CD4-positive, alpha-beta T cell (primary cell): ENCODE measurements around the gene CFAP43. TPM values are rescaled to one million over a fixed set of nuclear protein-coding genes. Genes with fewer than 3 reads are reported as not detected.

Source experiments
- ATAC-seq: fragments of 200-7000 bp; cut with Tn5 transposase; one replicate; pipeline ENCODE4 v1.10.0; 2022; ENCODE audit warnings: mild to moderate bottlenecking; ENCODE audit not compliant: poor library complexity
- CTCF ChIA-PET: fragments of 350-600 bp; sonication (Branson Sonifier 250); formaldehyde crosslinking; loops from one replicate; lab custom pipeline; 2021; ENCODE audit warnings: antibody characterized with exemption, inconsistent platforms; lab: Charles Lee
- POLR2A ChIA-PET: fragments of 350-600 bp; sonication (Branson Sonifier 250); formaldehyde crosslinking; loops from one replicate; lab custom pipeline; 2021; ENCODE audit warnings: antibody characterized with exemption, inconsistent platforms; lab: Charles Lee
- DNase-seq, 14 experiments: peaks; one replicate each; pipeline ENCODE4 v3.0.0-alpha.2; 2013 to 2020; ENCODE audit warnings: mixed read lengths in 2 of 14
- H3K27ac ChIP-seq, 2 donors: one replicate each; pipeline versions ENCODE4 v1.5.1 to v1.7.0; 2013; ENCODE audit warnings: low read length in 2 of 2, low read depth in 1 of 2, mild to moderate bottlenecking in 1 of 2
- H3K27me3 ChIP-seq, 2 experiments: 1 replicate in 1 of 2; 2 replicates in 1 of 2; pipeline versions ENCODE4 v1.6.1 to v1.7.0; 2013; ENCODE audit warnings: low read length in 2 of 2, control low read depth in 1 of 2, mild to moderate bottlenecking in 1 of 2, moderate library complexity in 1 of 2; ENCODE audit not compliant: insufficient read depth in 2 of 2, control insufficient read depth in 1 of 2
- H3K36me3 ChIP-seq: one replicate; pipeline ENCODE4 v1.6.1; 2013; ENCODE audit warnings: low read length, control low read depth; ENCODE audit not compliant: insufficient read depth
- H3K4me1 ChIP-seq: one replicate; pipeline ENCODE4 v1.6.1; 2013; ENCODE audit warnings: low read length, control low read depth; ENCODE audit not compliant: insufficient read depth
- H3K4me3 ChIP-seq: one replicate; pipeline ENCODE4 v1.5.1; 2013; ENCODE audit warnings: mild to moderate bottlenecking, low read length, moderate library complexity
- H3K9me3 ChIP-seq, 2 experiments: 1 replicate in 1 of 2; 2 replicates in 1 of 2; pipeline versions ENCODE4 v1.6.1 to v1.7.0; 2013; ENCODE audit warnings: low read length in 2 of 2, mild to moderate bottlenecking in 2 of 2, control low read depth in 1 of 2, moderate library complexity in 1 of 2; ENCODE audit not compliant: control insufficient read depth in 1 of 2, insufficient read depth in 1 of 2
- H3K27ac Mint-ChIP-seq: one replicate; pipeline ENCODE4 v1.8.0; 2020; ENCODE audit warnings: mixed read lengths
- H3K27me3 Mint-ChIP-seq: one replicate; pipeline ENCODE4 v1.8.0; 2021; ENCODE audit warnings: mixed read lengths
- H3K36me3 Mint-ChIP-seq: one replicate; pipeline ENCODE4 v1.8.0; 2021; ENCODE audit warnings: low read depth, mixed read lengths
- H3K4me1 Mint-ChIP-seq: one replicate; pipeline ENCODE4 v1.8.0; 2021; ENCODE audit warnings: low read depth, mixed read lengths
- H3K4me3 Mint-ChIP-seq: one replicate; pipeline ENCODE4 v1.8.0; 2020; ENCODE audit warnings: mild to moderate bottlenecking, mixed read lengths
- H3K9me3 Mint-ChIP-seq: one replicate; pipeline ENCODE4 v1.8.0; 2020; ENCODE audit warnings: mixed read lengths
- CTCF ChIP-seq: fragments of 200-600 bp; IDR thresholded peaks from one replicate; pipeline ENCODE4 v1.8.0; 2022; ENCODE audit warnings: antibody characterized with exemption, mild to moderate bottlenecking
- intact Hi-C, 2 experiments: fragments of 100-400 bp; cut with DNase I in 1 of 2; cut with micrococcal nuclease in 1 of 2; formaldehyde crosslinking; loops; one replicate each; pipeline versions ENCODE4 v1.15.1 to v1.9.0; 2023 to 2025; cut with DNase I, micrococcal nuclease
- total RNA-seq, 174 experiments: library from RNA in 2 of 174; stranded (reverse) in 2 of 174; gene quantifications; one replicate each; pipeline ENCODE4 v1.2.3 and lab custom pipeline; 2021 to 2026

CFAP43 gene
- total RNA-seq, 2 experiments from 2014 or later: not detected

GRCh38 chr10:104232613-104233102, 494 bp upstream of the CFAP43 start:
- no peaks in the 10 kb centered on the region for H3K36me3 ChIP-seq
- peak overlapping the region; percentile 83 for H3K27ac Mint-ChIP-seq
- H3K27me3 ChIP-seq: peaks cover 6 to 9% of the 10 kb centered on the region in 2 experiments
- H3K27me3 Mint-ChIP-seq: peaks cover 37% of the 10 kb centered on the region
- ChIA-PET CTCF (interaction anchor here (0.7 to 1.4 kb wide), 2 partner anchors 24 to 111 kb away, joined by 3 read pairs; partner anchors contain the start of gene SFR1), POLR2A (interaction anchor here (1.0 to 2.1 kb wide), 3 partner anchors 22 to 37 kb away, joined by 3 to 11 read pairs (median 7); partner anchors contain the start of genes GSTO1 and GSTO2)
- intact Hi-C loops: loop anchor here (1.0 to 5.0 kb wide), 6 partner anchors 24 to 112 kb away; partner anchors contain the start of genes ITPRIP (in 1 of the 2) and SFR1 (in 1 of the 2)
- no peak overlapping the region for H3K27ac ChIP-seq
- peaks cover 4% of the 10 kb centered on the region for H3K36me3 Mint-ChIP-seq
- H3K4me3 Mint-ChIP-seq: peak overlapping the region; percentile 96
- no peak for TF ChIP-seq CTCF
- H3K4me1 Mint-ChIP-seq: peaks cover 14% of the 10 kb centered on the region
- peaks cover 13% of the 10 kb centered on the region for H3K4me1 ChIP-seq
- peak; percentile 12 for ATAC-seq
- peaks cover 5% of the 10 kb centered on the region for H3K9me3 Mint-ChIP-seq
- H3K4me3 ChIP-seq: peak overlapping the region; percentile 74
- H3K9me3 ChIP-seq: peaks cover 0 to 9% of the 10 kb centered on the region in 2 experiments
- no peak for DNase-seq

GRCh38 chr10:104230490-104230889, 1.7 kb downstream of the CFAP43 start:
- ATAC-seq: no peak
- Histone ChIP-seq H3K27ac (no peak overlapping the region), H3K27me3 (peaks cover 6 to 9% of the 10 kb centered on the region in 2 experiments), H3K9me3 (peaks cover 0 to 8% of the 10 kb centered on the region in 2 experiments), H3K36me3 (no peaks in the 10 kb centered on the region), H3K4me1 (peaks cover 13% of the 10 kb centered on the region), H3K4me3 (no peak overlapping the region)
- ChIA-PET POLR2A (no interaction called here), CTCF (interaction anchor here (1.4 kb wide), 1 partner anchor 44 kb away, joined by 3 read pairs; no protein-coding TSS in a partner anchor)
- intact Hi-C loops: loop anchor here in 1 of 2 experiments (5.0 kb wide), 2 partner anchors 107 to 108 kb away; partner anchors contain the start of genes ITPRIP and SFR1
- peaks cover 18% of the 10 kb centered on the region for H3K27me3 Mint-ChIP-seq
- H3K4me1 Mint-ChIP-seq: peaks cover 14% of the 10 kb centered on the region
- peaks cover 4% of the 10 kb centered on the region for H3K36me3 Mint-ChIP-seq
- peak overlapping the region; percentile 38 for H3K4me3 Mint-ChIP-seq
- no peak for DNase-seq
- H3K9me3 Mint-ChIP-seq: no peaks in the 10 kb centered on the region
- no peak for TF ChIP-seq CTCF
- H3K27ac Mint-ChIP-seq: no peak overlapping the region

- no peak for DNase-seq
- Histone ChIP-seq H3K36me3 (no peaks in the 10 kb centered on the region), H3K4me1 (no peaks in the 10 kb centered on the region), H3K27ac (no peak overlapping the region), H3K27me3 (peaks cover 0 to 3% of the 10 kb centered on the region in 2 experiments), H3K4me3 (no peak overlapping the region), H3K9me3 (no peaks in the 10 kb centered on the region)
- H3K9me3 Mint-ChIP-seq: no peaks in the 10 kb centered on the region
- ChIA-PET CTCF (interaction anchor here (0.9 to 1.1 kb wide), 2 partner anchors 12 to 31 kb away, joined by 3 read pairs; partner anchors contain the start of gene GSTO1), POLR2A (no interaction called here)
- H3K36me3 Mint-ChIP-seq: no peaks in the 10 kb centered on the region
- no peak overlapping the region for H3K27ac Mint-ChIP-seq
- H3K4me3 Mint-ChIP-seq: no peak overlapping the region
- intact Hi-C loops: no loop called here
- H3K4me1 Mint-ChIP-seq: no peaks in the 10 kb centered on the region
- H3K27me3 Mint-ChIP-seq: peaks cover 16% of the 10 kb centered on the region
- TF ChIP-seq CTCF: no peak
- no peak for ATAC-seq
Observed at GRCh38 chr10:104223304-104223703, 8.9 kb downstream of the CFAP43 start.
